Measurements from ENCODE around the gene SMC3. TPM values are rescaled to one million over a fixed set of nuclear protein-coding genes. Genes with fewer than 3 reads are reported as not detected.

Gene SMC3
- total and polyA plus RNA-seq, 12 donors, result 10.0 to 38.8 (median 21.5) TPM

DNA sequence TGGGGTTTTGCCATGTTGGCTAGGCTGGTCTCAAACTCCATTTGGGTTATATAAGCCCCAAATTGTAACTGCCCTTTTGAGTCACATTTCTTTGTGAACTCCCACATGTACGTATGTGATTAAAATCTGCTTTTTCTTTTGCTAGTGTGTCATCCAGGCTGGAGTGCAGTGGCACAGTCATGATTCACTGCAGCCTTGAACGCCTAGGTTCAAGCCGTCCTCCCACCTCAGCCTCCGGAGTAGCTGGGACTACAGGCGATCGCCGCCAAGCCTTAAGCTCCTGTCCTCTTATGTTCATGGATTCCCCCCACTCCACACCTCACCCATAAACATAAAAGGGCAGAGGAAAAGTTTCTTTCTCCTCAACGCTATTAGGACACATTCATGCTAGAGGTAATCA is 4.4 kb upstream of the SMC3 start:
- Histone ChIP-seq H3K4me1 (replicated peaks in 1 of 2) (peaks cover 0 to 7% of the 10 kb centered on the region in 2 donors), H3K27ac (no peak overlapping the region), H3K4me3 (no peak overlapping the region), H3K27me3 (no peaks in the 10 kb centered on the region), H3K36me3 (replicated peaks in 1 of 2) (no peaks in the 10 kb centered on the region), H3K9me3 (replicated peaks in 1 of 3) (no peaks in the 10 kb centered on the region)
- 40 to 73% (median 47%) methylated on average over 8 of the region's 8 CpGs for WGBS, 4 donors
- intact Hi-C loops (cut with DNase I), result no loop called here
- DNase-seq, result peak in 4 of 7 donors; percentile 29 to 38 (median 33)
- no peak for TF ChIP-seq CTCF (IDR thresholded peaks at IDR 0.05)

DNA sequence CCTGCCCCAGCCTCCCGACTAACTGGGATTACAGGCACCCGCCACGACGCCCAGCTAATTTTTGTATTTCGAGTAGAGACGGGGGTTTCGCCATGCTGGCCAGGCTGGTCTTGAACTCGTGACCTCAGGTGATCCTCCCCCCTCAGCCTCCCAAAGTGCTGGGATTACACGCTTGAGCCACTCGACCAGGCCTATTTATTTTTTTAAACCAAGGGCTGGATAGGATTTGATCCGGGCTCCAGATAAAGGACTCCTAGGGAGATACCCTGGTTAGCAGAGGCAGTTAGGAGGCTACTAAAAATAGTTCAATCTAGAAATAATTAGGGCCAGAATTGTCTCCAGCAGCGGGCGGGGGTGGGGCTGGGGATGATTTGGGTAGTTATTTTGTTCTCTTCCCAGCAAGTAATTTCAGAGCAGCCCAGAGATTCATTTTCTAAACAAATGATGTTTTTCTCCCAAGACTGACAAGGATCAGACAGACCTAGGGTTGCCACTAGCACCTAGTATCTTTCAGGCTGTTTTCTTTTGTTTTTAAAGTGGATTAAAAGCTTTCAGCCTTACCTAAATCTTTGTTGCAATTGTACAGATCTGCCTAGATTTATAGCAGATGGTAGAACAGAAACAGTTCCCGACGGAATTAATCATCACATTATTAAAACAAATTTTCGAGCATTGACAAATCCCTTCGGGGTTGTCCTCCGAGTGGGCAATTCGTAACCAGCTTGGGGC is 859 bp upstream of the SMC3 start:
- Histone ChIP-seq H3K9me3 (replicated peaks in 1 of 3) (no peaks in the 10 kb centered on the region), H3K36me3 (replicated peaks in 1 of 2) (no peaks in the 10 kb centered on the region), H3K27ac (peak overlapping the region in 4 of 5 donors; percentile 83 to 92 (median 87)), H3K27me3 (no peaks in the 10 kb centered on the region), H3K4me3 (peak overlapping the region in 2 of 4 donors; percentile 75 to 99), H3K4me1 (replicated peaks in 1 of 2) (peaks cover 0 to 30% of the 10 kb centered on the region in 2 donors)
- no peak for TF ChIP-seq CTCF (IDR thresholded peaks at IDR 0.05)
- TF ChIP-seq POLR2A (IDR thresholded peaks at IDR 0.05), result no peak
- DNase-seq, result no peak
- intact Hi-C loops (cut with DNase I), result no loop called here
- 46 to 51% (median 47%) methylated on average over 19 of the region's 19 CpGs for WGBS, 4 donors

DNA sequence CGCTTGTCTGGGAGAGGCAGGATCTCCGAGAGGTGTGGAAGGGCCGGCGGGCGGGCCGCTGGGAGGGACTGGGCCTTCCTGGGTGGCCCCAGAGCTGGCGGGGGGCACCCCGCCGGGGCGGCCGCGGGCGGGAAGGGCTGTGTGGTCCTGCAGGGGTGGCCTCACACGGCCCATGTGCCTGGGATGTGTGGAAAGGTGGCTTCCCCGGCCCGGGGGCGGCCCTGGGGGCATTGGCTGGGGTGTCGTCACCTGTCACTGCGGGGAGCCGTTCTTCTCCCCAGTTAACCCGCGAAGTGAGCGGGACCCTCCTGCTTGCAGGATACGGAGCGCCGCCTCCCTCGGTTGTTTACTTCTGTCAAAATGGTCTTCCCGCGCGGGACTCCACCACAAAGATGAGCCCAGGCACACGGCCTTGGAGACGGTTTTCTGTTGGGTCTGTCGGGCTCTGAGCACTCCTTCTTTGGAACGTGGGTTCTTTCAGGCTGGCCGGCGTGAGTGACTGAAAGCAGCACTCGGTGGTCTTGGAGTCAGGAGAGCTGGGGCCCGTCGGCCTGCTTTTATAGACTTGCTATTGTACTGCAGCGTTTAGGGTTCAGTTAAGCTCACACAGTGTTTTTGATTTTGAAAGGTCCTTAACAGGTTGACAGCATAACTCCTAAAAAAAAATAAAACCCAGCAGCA is 700 bp downstream of the SMC3 start:
- peaks cover 0 to 39% of the 10 kb centered on the region in 2 donors for H3K4me1 ChIP-seq (replicated peaks in 1 of 2)
- no peaks in the 10 kb centered on the region for H3K9me3 ChIP-seq (replicated peaks in 1 of 3)
- 0 to 4% (median 1%) methylated on average over 4 to 40 of the region's 40 CpGs for WGBS, 4 donors
- peak in 5 of 7 donors; percentile 37 to 62 (median 39) for DNase-seq
- peak overlapping the region; percentile 75 to 100 (median 96) for H3K4me3 ChIP-seq
- H3K36me3 ChIP-seq (replicated peaks in 1 of 2), result no peaks in the 10 kb centered on the region
- TF ChIP-seq POLR2A (IDR thresholded peaks at IDR 0.05) (no peak), CTCF (IDR thresholded peaks at IDR 0.05) (no peak)
- H3K27ac ChIP-seq, result peak overlapping the region; percentile 29 to 92 (median 87)
- H3K27me3 ChIP-seq, result no peaks in the 10 kb centered on the region
- intact Hi-C loops (cut with DNase I), result no loop called here

- 39 to 55% (median 42%) methylated on average over 3 of the region's 3 CpGs for WGBS, 4 donors
- Histone ChIP-seq H3K36me3 (replicated peaks in 1 of 2) (no peaks in the 10 kb centered on the region), H3K4me1 (replicated peaks in 1 of 2) (peaks cover 0 to 42% of the 10 kb centered on the region in 2 donors), H3K4me3 (peak overlapping the region in 1 of 4 donors; percentile 75), H3K27ac (no peak overlapping the region), H3K9me3 (replicated peaks in 1 of 3) (no peaks in the 10 kb centered on the region), H3K27me3 (no peaks in the 10 kb centered on the region)
- DNase-seq, result no peak
- intact Hi-C loops (cut with DNase I), result no loop called here
- TF ChIP-seq POLR2A (IDR thresholded peaks at IDR 0.05), result no peak
- TF ChIP-seq CTCF (IDR thresholded peaks at IDR 0.05), result no peak
Measured at GRCh38 chr10:110569122-110569521, 1.6 kb downstream of the SMC3 start.
